Activated T-cell treated with anti-CD3 and anti-CD28 coated beads, Interleukin-2, amount 50 U/mL, for 4 hours (primary cell): Measurements from ENCODE around the gene FGF22. TPM values are rescaled to one million over a fixed set of nuclear protein-coding genes. Genes with fewer than 3 reads are reported as not detected.
A peak's percentile ranks its signal among the peaks of the same experiment; 100 is the strongest.
"Not testable (repeated sequence)": the region's sequence is repeated elsewhere in the genome, so short reads cannot be mapped to it uniquely, and the experiment has no call there.

Source experiments
- ATAC-seq, 2 donors: fragments of 200-7000 bp; cut with Tn5 transposase; one replicate each; pipeline ENCODE4 v1.10.0; 2021
- DNase-seq: peaks from one replicate; pipeline ENCODE4 v3.0.0-alpha.2; 2020
- H3K27me3 Mint-ChIP-seq: one replicate; pipeline ENCODE4 v1.8.0; 2021; ENCODE audit warnings: low read depth, mixed read lengths
- H3K36me3 Mint-ChIP-seq: one replicate; pipeline ENCODE4 v1.8.0; 2022; ENCODE audit warnings: mixed read lengths; ENCODE audit not compliant: insufficient read depth
- H3K4me1 Mint-ChIP-seq: one replicate; pipeline ENCODE4 v1.8.0; 2021; ENCODE audit warnings: low read depth, mixed read lengths
- H3K4me3 Mint-ChIP-seq: one replicate; pipeline ENCODE4 v1.8.0; 2021; ENCODE audit warnings: mild to moderate bottlenecking, moderate library complexity, mixed read lengths
- H3K9me3 Mint-ChIP-seq: one replicate; pipeline ENCODE4 v1.8.0; 2021; ENCODE audit warnings: mixed read lengths
- total RNA-seq, 3 donors: library from RNA; stranded (reverse); gene quantifications; one replicate each; pipeline ENCODE4 v1.2.1, GENCODE V29; 2021

FGF22 gene
- total RNA-seq, 3 donors from 2014 or later: not detected

- H3K4me3 Mint-ChIP-seq: no peak overlapping the region
- ATAC-seq (no peak), DNase-seq (no peak)
- no peaks in the 10 kb centered on the region for H3K27me3 Mint-ChIP-seq
- no peaks in the 10 kb centered on the region for H3K9me3 Mint-ChIP-seq
- no peaks in the 10 kb centered on the region for H3K4me1 Mint-ChIP-seq
- H3K36me3 Mint-ChIP-seq: no peaks in the 10 kb centered on the region
Measured at GRCh38 chr19:602391-603301, 37.0 kb upstream of the FGF22 start.

GRCh38 chr19:603302-603639 lies 36.4 kb upstream of the FGF22 start:
- not testable (repeated sequence) for H3K9me3 Mint-ChIP-seq, H3K4me3 Mint-ChIP-seq, H3K4me1 Mint-ChIP-seq, H3K27me3 Mint-ChIP-seq, ATAC-seq, H3K36me3 Mint-ChIP-seq, DNase-seq

- not testable (repeated sequence) for H3K4me1 Mint-ChIP-seq, H3K27me3 Mint-ChIP-seq, H3K36me3 Mint-ChIP-seq, H3K9me3 Mint-ChIP-seq, DNase-seq, H3K4me3 Mint-ChIP-seq
- ATAC-seq: peak; percentile 54 to 59
Measured at GRCh38 chr19:603779-604178, 35.9 kb upstream of the FGF22 start.

- DNase-seq (no peak), ATAC-seq (peak; percentile 76 to 84)
- Mint-ChIP-seq H3K9me3 (no peaks in the 10 kb centered on the region), H3K27me3 (no peaks in the 10 kb centered on the region), H3K4me1 (peaks cover 1% of the 10 kb centered on the region), H3K4me3 (no peak overlapping the region), H3K36me3 (no peaks in the 10 kb centered on the region)
Measured at GRCh38 chr19:604355-604754, 35.3 kb upstream of the FGF22 start.

GRCh38 chr19:605061-605971 lies 34.4 kb upstream of the FGF22 start:
- not testable (repeated sequence) for H3K4me1 Mint-ChIP-seq, H3K36me3 Mint-ChIP-seq, H3K9me3 Mint-ChIP-seq, DNase-seq, ATAC-seq, H3K27me3 Mint-ChIP-seq, H3K4me3 Mint-ChIP-seq

GRCh38 chr19:607301-608154 lies 32.2 kb upstream of the FGF22 start:
- Mint-ChIP-seq H3K36me3 (no peaks in the 10 kb centered on the region), H3K9me3 (no peaks in the 10 kb centered on the region), H3K4me3 (no peak overlapping the region), H3K27me3 (no peaks in the 10 kb centered on the region), H3K4me1 (peaks cover 22% of the 10 kb centered on the region)
- ATAC-seq: no peak
- no peak for DNase-seq

GRCh38 chr19:608155-609003 lies 31.3 kb upstream of the FGF22 start:
- no peaks in the 10 kb centered on the region for H3K27me3 Mint-ChIP-seq
- H3K4me3 Mint-ChIP-seq: no peak overlapping the region
- ATAC-seq (no peak), DNase-seq (no peak)
- H3K4me1 Mint-ChIP-seq: peaks cover 22% of the 10 kb centered on the region
- no peaks in the 10 kb centered on the region for H3K9me3 Mint-ChIP-seq
- no peaks in the 10 kb centered on the region for H3K36me3 Mint-ChIP-seq

- no peaks in the 10 kb centered on the region for H3K9me3 Mint-ChIP-seq
- ATAC-seq: no peak
- DNase-seq: no peak
- H3K27me3 Mint-ChIP-seq: no peaks in the 10 kb centered on the region
- peaks cover 22% of the 10 kb centered on the region for H3K4me1 Mint-ChIP-seq
- H3K36me3 Mint-ChIP-seq: no peaks in the 10 kb centered on the region
- no peak overlapping the region for H3K4me3 Mint-ChIP-seq
Measured at GRCh38 chr19:609004-609346, 30.7 kb upstream of the FGF22 start.

GRCh38 chr19:610071-610800 lies 29.4 kb upstream of the FGF22 start:
- Mint-ChIP-seq H3K4me3 (peak overlapping the region; percentile 84), H3K27me3 (no peaks in the 10 kb centered on the region), H3K9me3 (no peaks in the 10 kb centered on the region), H3K4me1 (peaks cover 22% of the 10 kb centered on the region), H3K36me3 (no peaks in the 10 kb centered on the region)
- DNase-seq (no peak), ATAC-seq (peak; percentile 11)

- DNase-seq: peak; percentile 34
- H3K4me3 Mint-ChIP-seq: peak overlapping the region; percentile 84
- no peaks in the 10 kb centered on the region for H3K9me3 Mint-ChIP-seq
- peaks cover 26% of the 10 kb centered on the region for H3K4me1 Mint-ChIP-seq
- H3K27me3 Mint-ChIP-seq: no peaks in the 10 kb centered on the region
- peak; percentile 29 to 45 for ATAC-seq
- H3K36me3 Mint-ChIP-seq: peaks cover 3% of the 10 kb centered on the region
Measured at GRCh38 chr19:610801-611480, 28.7 kb upstream of the FGF22 start.

GRCh38 chr19:611481-611868 lies 28.2 kb upstream of the FGF22 start:
- peaks cover 3% of the 10 kb centered on the region for H3K36me3 Mint-ChIP-seq
- ATAC-seq (peak; percentile 86 to 89), DNase-seq (peak; percentile 55)
- H3K4me1 Mint-ChIP-seq: peaks cover 26% of the 10 kb centered on the region
- no peaks in the 10 kb centered on the region for H3K9me3 Mint-ChIP-seq
- H3K27me3 Mint-ChIP-seq: no peaks in the 10 kb centered on the region
- H3K4me3 Mint-ChIP-seq: peak overlapping the region; percentile 84

GRCh38 chr19:612941-613340 lies 26.7 kb upstream of the FGF22 start:
- Mint-ChIP-seq H3K4me1 (peaks cover 26% of the 10 kb centered on the region), H3K4me3 (no peak overlapping the region), H3K36me3 (peaks cover 8% of the 10 kb centered on the region), H3K9me3 (no peaks in the 10 kb centered on the region), H3K27me3 (no peaks in the 10 kb centered on the region)
- ATAC-seq (no peak), DNase-seq (no peak)
